Vagina (tissue), 2 donors: ENCODE data around the gene GJC1. TPM values are rescaled to one million over a fixed set of nuclear protein-coding genes. Genes with fewer than 3 reads are reported as not detected.

Experiments used
- DNase-seq, 2 donors: peaks; one replicate each; pipeline ENCODE4 v3.0.0-alpha.2; 2017; ENCODE audit errors: extremely low spot score in 2 of 2
- H3K27ac ChIP-seq: fragments of 200-600 bp; sonication (generic); one replicate; pipeline ENCODE4 v1.5.1; 2019
- H3K27me3 ChIP-seq: fragments of 200-600 bp; sonication (generic); one replicate; pipeline ENCODE4 v1.5.1; 2019
- H3K36me3 ChIP-seq, 2 donors: fragments of 200-600 bp; sonication (generic); one replicate each; pipeline ENCODE4 v1.5.1; 2017 to 2019
- H3K4me1 ChIP-seq: fragments of 200-600 bp; sonication (generic); one replicate; pipeline ENCODE4 v1.5.1; 2019
- H3K4me3 ChIP-seq, 2 donors: fragments of 200-600 bp; sonication (generic); 1 replicate in 1 of 2; 2 replicates in 1 of 2; pipeline ENCODE4 v1.5.1; 2016 to 2019
- H3K9me3 ChIP-seq: fragments of 200-600 bp; sonication (generic); one replicate; pipeline ENCODE4 v1.5.1; 2019
- CTCF ChIP-seq, 3 experiments: fragments of 450-650 bp in 2 of 3; fragments of 200-600 bp in 1 of 3; sonication (generic) in 1 of 3; IDR thresholded peaks; one replicate each; pipeline ENCODE4 v1.5.1; 2017 to 2019; ENCODE audit warnings: antibody characterized with exemption in 3 of 3, mild to moderate bottlenecking in 2 of 3, moderate library complexity in 2 of 3
- POLR2A ChIP-seq, 2 donors: fragments of 450-650 bp; IDR thresholded peaks; one replicate each; pipeline ENCODE4 v1.6.1; 2017; ENCODE audit warnings: antibody characterized with exemption in 2 of 2, mild to moderate bottlenecking in 2 of 2, moderate library complexity in 2 of 2
- POLR2AphosphoS5 ChIP-seq, 2 donors: sonication (generic); formaldehyde crosslinking; IDR thresholded peaks; one replicate each; pipeline ENCODE4 v1.9.0; 2017; ENCODE audit warnings: antibody characterized with exemption in 2 of 2, mild to moderate bottlenecking in 2 of 2, low read depth in 1 of 2; ENCODE audit not compliant: insufficient read depth in 1 of 2
- intact Hi-C: fragments of 100-400 bp; cut with DNase I; formaldehyde crosslinking; loops from one replicate; pipeline ENCODE4 v1.15.1; 2023
- total RNA-seq: library from RNA; depleted of rRNA; stranded (reverse); fragments of >200 nt; gene quantifications from one replicate; pipeline ENCODE4 v1.2.3, GENCODE V29; 2016

The GJC1 gene
- total RNA-seq, 1 donor from 2014 or later = 10.1 TPM

- DNase-seq = no peak
- no peak for TF ChIP-seq POLR2AphosphoS5 (IDR thresholded peaks at IDR 0.05; ENCODE audit: insufficient read depth in 1 of 2, low read depth in 1 of 2)
- no peak for TF ChIP-seq POLR2A (IDR thresholded peaks at IDR 0.05)
- no peak for TF ChIP-seq CTCF (IDR thresholded peaks at IDR 0.05)
- Histone ChIP-seq H3K9me3 (no peaks in the 10 kb centered on the region), H3K4me1 (no peaks in the 10 kb centered on the region), H3K27me3 (no peaks in the 10 kb centered on the region), H3K4me3 (no peak overlapping the region), H3K27ac (no peak overlapping the region), H3K36me3 (peaks cover 0 to under 1% of the 10 kb centered on the region in 2 donors)
- intact Hi-C loops = no loop called here
Observed at GRCh38 chr17:44846206-44846605, 16.1 kb upstream of the GJC1 start.

DNA sequence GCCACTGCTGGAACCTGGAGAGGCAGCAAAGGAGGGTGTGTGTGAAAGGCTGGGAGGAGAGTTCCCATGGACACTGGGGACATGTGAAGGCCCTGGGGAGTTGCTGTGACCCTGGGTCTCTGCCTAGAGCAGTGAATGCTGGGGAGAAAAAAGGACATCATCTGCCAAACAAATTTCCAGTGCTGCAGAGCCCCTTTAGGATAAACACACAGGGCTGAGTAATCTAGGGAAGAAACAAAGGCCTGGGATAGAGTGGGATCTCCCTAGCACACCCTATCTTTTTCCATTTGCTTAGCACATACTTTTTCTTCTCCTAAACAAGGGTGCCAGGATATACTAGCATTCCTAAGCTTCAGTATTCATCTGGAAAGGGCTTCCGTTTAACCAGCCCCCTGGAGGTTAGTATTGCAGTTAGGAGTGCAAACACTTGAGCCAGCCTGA, 14.3 kb upstream of the GJC1 start:
- H3K4me3 ChIP-seq = no peak overlapping the region
- peak overlapping the region; percentile 18 for H3K27ac ChIP-seq
- no peaks in the 10 kb centered on the region for H3K4me1 ChIP-seq
- H3K27me3 ChIP-seq = no peaks in the 10 kb centered on the region
- intact Hi-C loops = no loop called here
- no peaks in the 10 kb centered on the region for H3K9me3 ChIP-seq
- DNase-seq = no peak
- H3K36me3 ChIP-seq = no peaks in the 10 kb centered on the region
- TF ChIP-seq POLR2AphosphoS5 (IDR thresholded peaks at IDR 0.05; ENCODE audit: insufficient read depth in 1 of 2, low read depth in 1 of 2) (no peak), CTCF (IDR thresholded peaks at IDR 0.05) (no peak), POLR2A (IDR thresholded peaks at IDR 0.05) (no peak)

DNA sequence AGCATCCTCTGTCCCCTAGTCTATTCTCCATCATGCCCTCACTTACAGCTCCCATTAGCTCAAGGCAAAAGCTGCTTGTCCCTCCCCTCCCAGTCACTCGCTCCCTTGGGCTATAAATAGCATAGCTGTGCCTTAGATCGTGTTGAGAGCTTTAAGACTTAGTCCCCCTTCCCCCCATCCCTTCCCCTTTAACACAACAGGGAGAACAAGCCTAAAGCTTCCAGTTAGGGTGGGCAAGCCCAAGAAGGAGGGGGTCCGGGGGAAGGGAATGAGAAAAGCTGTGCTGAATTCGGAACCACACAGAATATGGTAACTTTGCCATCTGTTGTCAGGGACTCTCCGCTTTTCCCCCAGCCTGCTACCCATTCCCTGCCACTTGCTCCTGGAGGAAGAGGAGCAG, 12.7 kb upstream of the GJC1 start:
- no peaks in the 10 kb centered on the region for H3K27me3 ChIP-seq
- no peak overlapping the region for H3K4me3 ChIP-seq
- intact Hi-C loops = no loop called here
- TF ChIP-seq CTCF (IDR thresholded peaks at IDR 0.05) (no peak), POLR2AphosphoS5 (IDR thresholded peaks at IDR 0.05; ENCODE audit: insufficient read depth in 1 of 2, low read depth in 1 of 2) (no peak), POLR2A (IDR thresholded peaks at IDR 0.05) (no peak)
- H3K4me1 ChIP-seq = no peaks in the 10 kb centered on the region
- H3K36me3 ChIP-seq = no peaks in the 10 kb centered on the region
- H3K27ac ChIP-seq = peak overlapping the region; percentile 44
- DNase-seq = no peak
- no peaks in the 10 kb centered on the region for H3K9me3 ChIP-seq

- TF ChIP-seq POLR2AphosphoS5 (IDR thresholded peaks at IDR 0.05; ENCODE audit: insufficient read depth in 1 of 2, low read depth in 1 of 2) (no peak), CTCF (IDR thresholded peaks at IDR 0.05) (no peak), POLR2A (IDR thresholded peaks at IDR 0.05) (no peak)
- Histone ChIP-seq H3K36me3 (no peaks in the 10 kb centered on the region), H3K4me1 (no peaks in the 10 kb centered on the region), H3K4me3 (no peak overlapping the region), H3K9me3 (no peaks in the 10 kb centered on the region), H3K27ac (no peak overlapping the region), H3K27me3 (no peaks in the 10 kb centered on the region)
- intact Hi-C loops = no loop called here
- no peak for DNase-seq
Observed at GRCh38 chr17:44840936-44841335, 10.8 kb upstream of the GJC1 start.

- DNase-seq = no peak
- TF ChIP-seq POLR2AphosphoS5 (IDR thresholded peaks at IDR 0.05; ENCODE audit: insufficient read depth in 1 of 2, low read depth in 1 of 2) = no peak
- TF ChIP-seq CTCF (IDR thresholded peaks at IDR 0.05) = no peak
- no peak for TF ChIP-seq POLR2A (IDR thresholded peaks at IDR 0.05)
- no peaks in the 10 kb centered on the region for H3K4me1 ChIP-seq
- H3K27ac ChIP-seq = no peak overlapping the region
- H3K9me3 ChIP-seq = no peaks in the 10 kb centered on the region
- H3K27me3 ChIP-seq = no peaks in the 10 kb centered on the region
- H3K36me3 ChIP-seq = no peaks in the 10 kb centered on the region
- no peak overlapping the region for H3K4me3 ChIP-seq
- intact Hi-C loops = no loop called here
Observed at GRCh38 chr17:44840274-44840673, 10.2 kb upstream of the GJC1 start.
